Testis (tissue), 2 donors: ENCODE data around the gene U2SURP.

ENCODE experiments used
- POLR2A ChIP-seq: fragments of 450-650 bp; IDR thresholded peaks from one replicate; pipeline ENCODE4 v1.6.1; 2017; ENCODE audit warnings: antibody characterized with exemption, mild to moderate bottlenecking, moderate library complexity
- TF ChIP-seq, protein P1 (sequence below), 3 experiments: fragments of 450-650 bp in 2 of 3; fragments of 200-600 bp in 1 of 3; sonication (generic) in 1 of 3; IDR thresholded peaks; one replicate each; pipeline ENCODE4 v1.5.1; 2016 to 2019; ENCODE audit warnings: antibody characterized with exemption in 3 of 3, mild to moderate bottlenecking in 2 of 3, moderate library complexity in 1 of 3

DNA sequence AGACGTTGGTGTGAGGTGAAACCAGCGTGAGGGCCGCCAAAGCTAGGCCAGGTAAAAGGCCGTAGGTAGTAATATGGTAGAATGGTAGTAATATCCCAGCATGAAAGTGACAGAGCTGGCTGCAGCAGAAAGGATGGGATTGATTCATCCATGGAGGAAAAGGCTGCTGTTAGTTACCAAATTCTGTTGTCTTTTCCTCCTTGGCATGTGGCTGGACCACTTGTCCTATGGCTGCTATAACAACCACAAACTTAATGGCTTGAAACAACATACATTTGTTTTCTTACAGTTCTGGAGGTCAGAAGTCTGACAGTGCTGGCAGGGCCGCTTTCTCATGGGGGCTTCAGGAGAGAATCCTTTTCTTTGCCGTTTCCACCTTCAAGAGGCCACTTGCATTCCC lies 70.4 kb downstream of the U2SURP start:
- TF ChIP-seq, protein P1, sequence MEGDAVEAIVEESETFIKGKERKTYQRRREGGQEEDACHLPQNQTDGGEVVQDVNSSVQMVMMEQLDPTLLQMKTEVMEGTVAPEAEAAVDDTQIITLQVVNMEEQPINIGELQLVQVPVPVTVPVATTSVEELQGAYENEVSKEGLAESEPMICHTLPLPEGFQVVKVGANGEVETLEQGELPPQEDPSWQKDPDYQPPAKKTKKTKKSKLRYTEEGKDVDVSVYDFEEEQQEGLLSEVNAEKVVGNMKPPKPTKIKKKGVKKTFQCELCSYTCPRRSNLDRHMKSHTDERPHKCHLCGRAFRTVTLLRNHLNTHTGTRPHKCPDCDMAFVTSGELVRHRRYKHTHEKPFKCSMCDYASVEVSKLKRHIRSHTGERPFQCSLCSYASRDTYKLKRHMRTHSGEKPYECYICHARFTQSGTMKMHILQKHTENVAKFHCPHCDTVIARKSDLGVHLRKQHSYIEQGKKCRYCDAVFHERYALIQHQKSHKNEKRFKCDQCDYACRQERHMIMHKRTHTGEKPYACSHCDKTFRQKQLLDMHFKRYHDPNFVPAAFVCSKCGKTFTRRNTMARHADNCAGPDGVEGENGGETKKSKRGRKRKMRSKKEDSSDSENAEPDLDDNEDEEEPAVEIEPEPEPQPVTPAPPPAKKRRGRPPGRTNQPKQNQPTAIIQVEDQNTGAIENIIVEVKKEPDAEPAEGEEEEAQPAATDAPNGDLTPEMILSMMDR (IDR thresholded peaks at IDR 0.05) = no peak
- TF ChIP-seq POLR2A = no peak
